HG02943 (cell line): Measurements from ENCODE around the gene STPG2.
"Not testable (repeated sequence)": the region's sequence is repeated elsewhere in the genome, so short reads cannot be mapped to it uniquely, and the experiment has no call there.

ENCODE experiments used
- ATAC-seq: cut with Tn5 transposase; IDR thresholded peaks from one replicate; pipeline ENCODE4 v1.9.1; 2021; ENCODE audit warnings: mild to moderate bottlenecking, low read depth, moderate library complexity; ENCODE audit not compliant: unreplicated experiment

STPG2 gene

DNA sequence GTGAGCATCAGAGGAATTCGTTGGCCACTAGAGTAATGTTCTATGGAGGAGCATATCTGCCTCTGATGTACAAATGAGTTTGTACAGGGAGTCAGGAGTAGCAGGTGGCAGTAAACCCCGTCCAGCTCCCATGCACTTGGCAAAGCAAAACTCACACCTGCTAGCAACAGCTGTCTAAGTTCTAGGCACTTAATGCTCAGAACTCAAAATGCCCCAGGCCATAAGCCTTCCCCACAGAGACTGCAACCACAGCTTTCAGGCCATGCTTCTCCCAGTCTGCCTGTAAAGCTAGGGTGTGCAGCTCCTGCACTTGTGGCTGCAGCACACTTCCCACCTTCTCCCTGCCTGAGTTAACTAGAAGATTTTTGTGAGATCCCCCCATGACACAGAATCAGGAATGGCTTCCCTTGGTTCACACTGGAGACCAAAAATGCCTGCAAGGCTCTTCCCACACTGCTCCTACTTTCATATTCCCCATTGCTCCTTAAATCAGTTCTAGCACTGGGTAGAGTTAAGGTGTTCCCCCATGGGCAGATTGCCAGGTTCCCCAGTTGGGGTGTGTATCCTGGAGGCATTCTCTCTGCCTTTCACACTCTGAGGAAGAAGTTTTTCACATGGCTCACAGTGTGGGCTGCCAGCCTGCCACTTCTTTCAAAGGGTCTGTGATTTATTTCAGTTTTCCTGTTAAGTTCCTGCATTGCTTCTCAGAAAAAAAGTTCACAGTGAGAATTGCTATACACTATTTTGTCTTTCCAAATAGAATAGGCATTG is 189.9 kb downstream of the STPG2 start:
- no peak for ATAC-seq

DNA sequence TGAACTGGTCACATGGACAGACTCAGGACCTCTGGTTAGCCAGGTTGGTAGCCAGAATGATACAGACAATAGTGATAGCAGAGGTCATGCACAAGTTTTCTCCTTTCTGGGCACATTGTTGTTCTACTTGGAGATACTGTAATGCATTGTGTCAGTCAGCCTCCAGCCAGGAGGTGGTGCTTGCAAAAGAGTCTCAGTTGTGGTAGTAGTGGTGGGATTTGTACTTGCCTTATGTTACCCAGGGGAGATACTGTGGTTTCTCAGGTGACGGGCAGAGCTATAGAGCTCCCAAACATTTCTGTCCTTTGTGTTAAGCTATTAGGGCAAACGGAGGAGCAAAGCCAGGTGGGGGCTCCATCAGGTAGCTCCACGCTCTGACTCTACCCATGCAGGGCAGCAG is 190.5 kb downstream of the STPG2 start:
- no peak for ATAC-seq

DNA sequence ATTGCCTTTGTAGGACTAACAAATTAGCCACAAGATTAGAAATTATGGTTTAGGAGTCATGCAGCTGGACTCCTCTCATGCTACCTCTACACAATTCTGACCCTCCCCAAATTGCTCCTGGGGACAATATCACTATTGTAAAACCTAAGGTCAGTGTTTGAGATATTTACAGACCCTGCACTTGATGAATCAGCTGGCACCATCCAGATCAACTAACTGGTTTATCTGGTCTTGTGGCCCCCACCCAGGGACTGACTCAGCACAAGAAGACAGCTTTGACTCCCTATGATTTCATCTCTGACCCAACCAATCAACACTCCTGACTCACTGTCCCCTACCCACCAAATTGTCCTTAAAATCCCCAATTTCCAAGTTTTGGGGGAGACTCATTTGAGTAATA is 192.4 kb downstream of the STPG2 start:
- no peak for ATAC-seq

DNA sequence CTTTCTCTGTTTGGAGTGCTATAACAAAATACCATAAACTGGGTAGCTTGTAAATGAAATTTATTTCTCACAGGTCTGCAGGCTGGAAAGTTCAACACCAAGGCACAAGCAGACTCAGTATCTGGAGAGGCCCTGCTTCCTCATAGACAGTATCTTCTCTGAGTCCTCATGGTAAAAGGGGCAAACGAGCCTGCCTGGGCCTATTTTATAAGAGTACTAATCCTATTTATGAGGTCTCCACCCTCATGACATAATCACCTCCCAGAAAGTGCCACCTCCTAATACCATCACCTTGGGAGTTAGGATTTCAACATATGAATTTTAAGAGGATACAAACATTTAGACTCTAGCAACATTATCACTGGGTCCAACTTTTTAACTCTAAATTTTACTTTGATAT is 200.3 kb downstream of the STPG2 start:
- ATAC-seq = no peak

DNA sequence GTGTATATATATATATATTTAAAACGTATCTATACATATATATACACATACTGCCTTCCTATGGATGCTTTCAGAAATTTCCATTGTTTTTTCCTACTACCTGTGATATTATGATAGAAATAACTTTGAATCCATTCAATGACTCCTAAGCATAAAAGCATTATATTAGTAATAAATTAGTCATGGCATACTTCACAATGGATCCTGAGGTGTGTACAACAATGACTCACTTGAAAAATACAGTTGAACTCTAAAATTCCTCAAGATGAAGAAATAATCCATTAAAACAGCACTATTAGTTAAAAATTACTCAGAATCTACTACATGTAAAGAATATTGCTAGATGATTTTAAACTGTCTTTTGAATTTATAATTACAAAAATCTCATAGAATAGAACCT is 201.1 kb downstream of the STPG2 start:
- no peak for ATAC-seq

DNA sequence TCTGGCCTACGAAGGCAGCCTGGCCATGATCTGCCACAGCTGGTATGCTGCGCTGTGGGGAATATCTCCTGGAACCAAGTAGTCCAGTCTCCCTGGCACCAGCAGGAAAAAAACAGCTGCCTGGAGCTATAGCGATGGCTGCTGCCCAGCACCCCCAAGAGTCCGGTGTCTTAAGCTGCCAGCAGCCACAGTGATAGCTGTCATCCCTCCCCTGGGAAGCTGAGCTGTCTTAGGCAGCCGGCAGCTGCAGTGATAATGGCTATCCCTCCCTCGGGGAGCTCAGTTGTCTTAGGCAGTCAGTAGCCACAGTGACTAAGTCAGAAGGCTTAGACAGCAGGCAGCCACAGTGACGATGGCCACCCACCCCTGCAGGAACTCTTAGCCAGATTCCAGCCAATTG is 205.1 kb downstream of the STPG2 start:
- no peak for ATAC-seq

DNA sequence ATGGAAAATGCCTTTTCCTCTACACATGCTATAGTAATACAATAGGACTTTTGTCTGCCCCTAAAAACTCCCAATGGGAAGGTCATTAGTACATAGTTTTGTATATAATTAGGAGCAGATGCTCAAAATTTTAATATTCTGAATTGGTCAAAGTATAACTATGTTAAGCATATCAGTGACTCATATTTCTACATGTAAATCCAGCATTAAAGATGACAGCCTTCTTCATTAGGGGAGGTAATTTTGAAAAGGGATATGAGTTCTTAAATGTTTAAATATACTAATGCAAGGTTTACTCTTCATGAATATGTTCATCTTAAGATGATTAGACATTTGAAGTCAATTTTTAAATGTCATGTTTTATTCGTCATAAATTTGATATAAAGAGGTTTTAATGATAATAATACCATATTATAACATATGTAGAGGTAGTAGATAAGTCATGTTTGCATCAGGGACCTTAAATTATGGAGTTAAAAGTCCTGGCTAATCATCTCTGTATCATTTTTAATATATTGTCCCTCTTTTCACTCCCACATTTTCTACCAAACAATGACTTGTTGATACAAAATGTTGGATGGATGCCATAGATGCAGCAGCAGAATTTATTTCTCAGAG is 218.8 kb downstream of the STPG2 start:
- no peak for ATAC-seq

DNA sequence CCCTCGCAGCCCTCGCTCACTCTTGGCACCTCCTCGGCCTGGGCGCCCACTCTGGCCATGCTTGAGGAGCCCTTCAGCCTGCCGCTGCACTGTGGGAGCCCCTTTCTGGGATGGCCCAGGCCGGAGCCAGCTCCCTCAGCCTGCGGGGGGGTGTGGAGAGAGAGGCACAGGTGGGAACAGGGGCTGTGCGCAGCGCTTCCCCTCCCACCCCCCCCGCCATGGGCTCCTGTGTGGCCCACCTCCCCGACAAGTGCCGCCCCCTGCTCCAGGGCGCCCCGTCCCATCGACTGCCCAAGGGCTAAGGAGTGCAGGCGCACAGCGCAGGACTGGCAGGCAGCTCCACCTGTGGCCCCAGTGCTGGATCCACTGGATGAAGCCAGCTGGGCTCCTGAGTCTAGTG is 220.2 kb downstream of the STPG2 start:
- no peak for ATAC-seq

DNA sequence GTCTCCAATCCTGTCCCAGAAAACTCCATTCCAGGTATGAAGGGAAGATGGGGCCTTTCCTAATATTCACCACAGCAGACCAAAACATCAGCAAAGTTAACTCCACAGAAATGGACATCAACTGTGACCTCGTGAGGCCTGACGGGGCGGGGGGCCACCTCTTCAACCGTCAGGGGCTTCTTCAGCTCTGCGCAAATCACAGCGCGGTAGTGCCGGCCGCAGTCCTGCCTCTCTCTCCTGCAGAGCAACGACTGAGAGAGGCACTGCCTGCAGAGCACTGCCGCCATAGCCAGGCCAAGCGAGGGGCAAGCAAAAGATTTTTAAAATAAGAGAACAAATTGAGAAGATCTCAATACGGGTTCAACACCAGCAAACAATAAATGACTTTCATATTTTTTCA is 226.2 kb downstream of the STPG2 start:
- ATAC-seq = no peak

DNA sequence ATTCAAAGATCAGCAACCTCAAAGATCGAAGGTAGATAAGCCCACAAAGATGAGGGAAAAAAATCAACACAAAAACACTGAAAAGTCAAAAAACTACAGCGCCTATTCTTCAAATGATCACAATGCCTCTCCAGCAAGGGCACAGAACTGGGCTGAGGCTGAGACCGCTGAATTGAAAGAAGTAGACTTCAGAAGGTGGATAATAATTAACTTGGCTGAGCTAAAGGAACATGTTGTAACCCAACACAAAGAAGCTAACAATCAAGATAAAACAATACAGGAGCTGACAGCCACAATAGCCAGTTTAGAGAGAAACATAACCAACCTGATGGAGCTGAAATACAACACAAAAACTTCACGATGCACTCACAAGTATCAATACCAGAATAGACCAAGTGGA is 231.1 kb downstream of the STPG2 start:
- ATAC-seq = no peak

DNA sequence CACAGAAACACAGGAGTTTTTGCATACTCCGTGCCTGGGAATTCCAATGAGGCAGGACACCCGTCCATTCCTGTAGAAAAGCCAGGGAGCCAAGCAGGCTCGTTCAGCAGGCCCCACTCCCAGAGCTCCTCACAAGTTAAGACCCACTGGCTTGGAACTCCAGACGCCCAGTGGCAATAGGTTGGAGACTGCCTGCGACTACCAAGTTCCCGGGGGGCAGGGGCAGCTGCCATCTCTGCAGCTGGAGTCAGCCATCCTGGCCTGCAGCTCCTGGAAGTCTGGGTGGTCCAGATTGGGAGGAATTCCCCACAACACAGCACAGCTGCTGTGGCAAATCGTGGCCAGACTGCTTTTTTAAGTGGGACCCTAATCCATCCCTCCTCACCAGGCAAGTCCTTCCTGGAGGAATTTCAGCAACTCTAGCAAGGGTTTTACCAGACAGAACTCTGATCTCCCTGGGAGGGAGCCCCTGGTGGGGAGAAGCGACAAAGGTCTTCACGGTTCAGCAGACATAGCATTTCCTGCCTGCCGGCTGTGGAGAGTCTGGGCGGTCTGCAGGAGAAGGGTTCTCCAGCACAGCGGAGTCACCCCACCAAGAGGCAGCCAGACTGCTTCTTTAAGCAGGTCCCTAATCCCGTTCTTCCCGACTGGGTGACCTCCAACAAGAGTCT is 231.9 kb downstream of the STPG2 start:
- ATAC-seq = no peak

DNA sequence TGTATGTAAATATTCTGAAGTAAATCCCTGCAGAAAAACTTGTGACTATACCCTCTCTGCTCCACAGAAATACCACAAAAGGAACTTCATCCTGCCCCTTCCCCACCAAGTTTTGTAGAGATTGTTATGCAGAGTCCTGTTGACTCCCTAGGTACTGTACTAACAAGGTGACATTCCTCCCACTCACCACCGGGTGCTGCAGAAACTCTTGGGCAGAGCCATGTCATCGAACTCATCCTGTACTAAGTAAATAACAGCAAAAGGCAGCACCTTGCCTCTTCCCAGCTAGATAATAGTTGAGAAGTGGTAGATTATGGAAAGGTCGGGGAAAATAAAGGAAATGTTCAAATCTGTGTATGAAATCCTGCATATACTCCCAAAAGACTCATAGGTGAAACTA is 233.3 kb downstream of the STPG2 start:
- ATAC-seq = no peak

DNA sequence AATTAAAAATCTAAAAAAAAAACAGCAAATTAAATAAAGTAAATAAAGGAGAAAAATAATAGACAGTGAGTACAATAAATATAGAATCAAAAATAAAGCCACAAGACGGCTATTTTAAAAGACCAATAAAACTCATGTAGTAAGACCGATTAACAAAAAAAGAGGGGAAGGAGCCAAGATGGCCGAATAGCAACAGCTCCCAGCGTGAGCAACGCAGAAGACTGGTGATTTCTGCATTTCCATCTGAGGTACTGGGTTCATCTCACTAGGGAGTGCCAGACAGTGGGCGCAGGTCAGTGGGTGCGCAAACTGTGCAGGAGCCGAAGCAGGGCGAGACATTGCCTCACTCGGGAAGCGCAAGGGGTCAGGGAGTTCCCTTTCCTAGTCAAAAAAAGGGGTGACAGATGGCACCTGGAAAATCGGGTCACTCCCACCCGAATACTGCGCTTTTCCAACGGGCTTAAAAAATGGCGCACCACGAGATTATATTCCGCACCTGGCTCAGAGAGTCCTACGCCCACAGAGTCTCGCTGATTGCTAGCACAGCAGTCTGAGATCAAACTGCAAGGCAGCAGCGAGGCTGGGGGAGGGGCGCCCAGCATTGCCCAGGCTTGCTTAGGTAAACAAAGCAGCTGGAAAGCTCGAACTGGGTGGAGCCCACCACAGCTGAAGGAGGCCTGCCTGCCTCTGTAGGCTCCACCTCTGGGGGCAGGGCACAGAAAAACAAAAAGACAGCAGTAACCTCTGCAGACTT is 239.7 kb downstream of the STPG2 start:
- not testable (repeated sequence) for ATAC-seq

DNA sequence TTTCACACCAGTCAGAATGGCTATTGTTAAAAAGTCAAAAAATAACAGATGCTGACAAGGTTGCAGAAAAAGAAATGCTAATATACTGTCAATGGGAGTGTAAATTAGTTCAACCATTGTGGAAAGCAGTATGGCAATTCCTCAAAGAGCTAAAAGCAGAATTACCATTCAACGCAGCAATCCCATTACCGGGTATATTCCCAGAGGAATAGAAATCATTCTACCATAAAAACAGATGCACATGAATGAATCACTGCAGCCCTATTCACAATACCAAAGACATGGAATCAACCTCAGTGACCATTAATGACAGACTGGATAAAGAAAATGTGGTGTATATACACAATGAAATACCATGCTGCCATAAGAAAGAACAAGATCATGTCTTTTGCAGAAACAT is 243.0 kb downstream of the STPG2 start:
- no peak for ATAC-seq

DNA sequence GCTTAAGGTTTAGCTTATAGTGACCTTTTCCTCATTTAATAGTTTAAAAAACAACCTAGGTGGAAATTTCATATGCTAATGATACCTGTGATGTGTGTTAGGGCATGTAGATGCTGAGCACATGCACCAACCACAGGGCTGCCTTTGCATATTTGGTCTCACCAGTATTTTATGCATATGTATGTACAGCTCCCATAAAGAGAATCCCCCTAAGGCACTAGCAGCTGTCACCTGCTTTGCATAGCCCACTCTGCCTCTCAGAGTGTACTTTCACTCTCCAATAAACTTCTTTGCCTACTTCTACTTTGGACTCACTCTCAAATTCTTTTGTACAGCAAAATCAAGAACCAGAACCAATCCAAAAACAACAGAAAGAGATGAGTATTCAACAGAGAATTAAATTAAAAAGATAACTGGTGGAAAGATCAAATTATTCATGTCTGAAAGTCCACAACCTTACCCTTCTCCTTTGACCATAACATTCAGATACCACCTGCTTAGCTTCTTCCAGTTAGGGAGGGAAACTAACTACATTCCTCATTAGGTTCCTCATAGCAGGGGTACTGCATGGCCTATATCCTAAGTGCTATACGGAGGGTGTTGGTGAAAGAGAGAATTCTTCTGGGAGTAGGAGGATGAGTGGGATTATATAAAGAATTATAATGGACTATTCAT is 250.5 kb downstream of the STPG2 start:
- ATAC-seq = no peak

DNA sequence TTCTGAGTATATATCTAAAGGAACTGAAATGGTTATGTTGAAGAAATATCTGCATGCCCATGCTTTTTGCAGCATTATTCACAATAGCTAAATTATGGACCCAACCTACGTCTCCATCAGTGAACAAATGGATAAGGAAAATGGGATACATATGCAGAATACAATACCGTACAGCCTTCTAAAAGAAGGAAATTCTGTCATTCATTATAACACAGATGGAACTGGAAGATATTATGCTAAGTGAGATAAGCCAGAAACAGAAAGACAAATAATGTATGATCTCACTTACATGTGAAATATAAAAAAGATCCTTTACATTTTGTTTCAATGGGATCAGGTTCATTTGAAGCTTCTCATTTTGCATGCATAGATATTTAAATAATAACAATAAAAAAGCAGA is 263.3 kb downstream of the STPG2 start:
- no peak for ATAC-seq

DNA sequence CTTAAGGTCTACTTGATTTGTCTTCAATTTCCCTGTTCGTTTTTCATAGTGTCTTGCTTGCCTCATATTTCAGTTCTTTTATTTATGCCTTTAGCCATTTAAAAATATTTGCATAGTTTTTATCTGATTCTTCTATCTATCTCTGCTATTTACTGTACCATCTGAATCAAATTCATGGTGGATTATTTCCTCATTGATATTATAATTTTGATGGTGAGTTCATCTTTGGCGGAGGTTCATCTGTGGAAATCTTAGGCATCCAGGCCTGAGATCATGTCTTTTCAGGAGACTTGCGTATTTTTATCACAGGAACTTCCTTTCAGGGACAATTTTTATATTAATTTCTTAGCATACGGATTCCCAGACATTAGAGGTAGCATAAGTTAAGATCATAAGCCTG is 275.2 kb downstream of the STPG2 start:
- ATAC-seq = no peak

DNA sequence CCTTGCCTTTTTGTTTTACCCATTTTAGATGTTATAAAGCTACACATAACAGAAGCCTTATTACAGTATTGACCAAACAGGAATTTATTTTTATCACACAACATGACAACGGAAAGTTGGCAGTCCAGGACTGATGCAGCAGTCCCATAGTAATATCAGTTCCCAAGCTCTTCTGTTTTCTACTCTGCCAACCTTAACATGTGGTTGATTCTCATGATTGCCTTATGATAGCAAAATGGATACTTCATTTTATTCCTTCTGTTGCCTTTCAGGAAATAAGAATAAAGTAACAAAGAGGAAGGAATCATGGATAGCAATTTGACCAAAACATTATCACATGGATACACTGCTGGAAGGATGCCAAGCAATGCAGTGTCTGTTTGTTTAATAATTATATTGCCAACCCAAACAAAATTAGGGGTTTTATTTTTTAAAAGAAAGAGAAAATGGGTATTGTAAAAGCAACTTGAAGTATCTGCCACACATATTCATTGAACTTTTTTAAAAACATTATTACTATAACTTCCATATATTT is 275.7 kb downstream of the STPG2 start:
- ATAC-seq = no peak

DNA sequence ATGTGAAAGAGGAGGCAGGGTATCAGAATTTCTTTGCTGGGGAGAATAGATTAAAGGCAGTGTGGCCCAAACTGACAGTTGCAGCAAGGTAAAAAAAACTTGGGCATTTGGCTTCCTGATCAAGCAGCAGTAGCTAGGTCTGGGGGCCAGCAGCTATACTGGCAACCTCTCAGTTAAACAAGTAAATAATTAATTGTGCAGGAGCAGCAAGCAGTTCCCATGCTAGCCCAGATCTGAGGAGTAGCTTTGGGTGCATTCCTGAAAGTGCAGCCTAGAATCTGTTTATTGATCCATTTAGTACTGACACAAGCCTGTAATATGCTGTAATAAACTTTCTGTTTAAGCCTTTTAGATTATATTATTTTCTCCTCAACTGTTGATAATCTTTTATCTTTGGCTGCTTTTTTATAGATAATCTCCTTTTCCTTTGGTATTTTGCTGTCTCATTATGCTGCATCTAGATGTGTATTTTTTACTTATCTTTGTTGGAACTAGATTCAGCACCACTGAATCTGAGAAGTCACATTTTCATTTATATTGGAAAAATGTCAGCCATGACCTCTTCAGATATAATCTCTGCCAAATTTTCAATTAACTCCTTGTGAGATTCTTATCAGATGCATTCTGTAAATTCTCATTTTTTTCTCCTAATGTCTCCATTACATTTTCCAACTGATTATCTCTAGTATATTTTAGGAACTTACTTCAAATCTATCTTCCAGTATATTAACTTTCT is 276.3 kb downstream of the STPG2 start:
- ATAC-seq = no peak

DNA sequence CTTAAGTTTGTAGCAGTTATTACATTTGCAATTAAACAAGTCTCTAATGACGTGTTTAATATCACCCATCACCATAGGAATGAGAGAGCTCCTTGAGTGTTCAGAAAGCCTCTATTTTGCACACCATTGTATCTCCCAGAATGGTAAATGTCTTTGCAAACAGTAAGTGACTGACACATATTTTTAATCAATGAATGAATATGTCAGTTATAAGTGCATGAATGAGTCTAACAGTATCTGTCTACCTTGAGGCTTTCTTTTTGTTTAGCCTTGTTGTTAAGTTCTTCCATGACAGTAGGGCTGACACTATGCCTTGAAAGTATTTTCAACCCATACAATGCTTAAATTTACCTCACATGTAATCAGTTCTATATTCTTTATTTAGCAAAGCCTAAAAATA is 292.2 kb downstream of the STPG2 start:
- no peak for ATAC-seq
